MM.1S (cell line): ENCODE measurements around the gene CNBP.

ENCODE experiments used
- DNase-seq: peaks from one replicate; pipeline ENCODE4 v3.0.0-alpha.2; 2015
- H2AFZ ChIP-seq: fragments of 300-600 bp; sonication (generic); 2 replicates; pipeline ENCODE4 v1.6.0; 2016; ENCODE audit warnings: antibody characterized with exemption, low read length
- H3F3A ChIP-seq: fragments of 300-600 bp; sonication (generic); 2 replicates; pipeline ENCODE4 v1.6.1; 2016; ENCODE audit warnings: mild to moderate bottlenecking, antibody characterized with exemption, low read length, moderate library complexity, mixed read lengths; ENCODE audit not compliant: insufficient read depth
- H3K27ac ChIP-seq: fragments of 300-600 bp; sonication (generic); 2 replicates; pipeline ENCODE4 v1.5.1; 2016; ENCODE audit warnings: mild to moderate bottlenecking, low read length
- H3K27me3 ChIP-seq: fragments of 300-600 bp; sonication (generic); replicated peaks from 2 replicates; pipeline ENCODE4 v1.6.0; 2016; ENCODE audit warnings: low read length; ENCODE audit not compliant: insufficient read depth
- H3K36me3 ChIP-seq: fragments of 300-600 bp; sonication (generic); replicated peaks from 2 replicates; pipeline ENCODE4 v1.6.1; 2016; ENCODE audit warnings: mild to moderate bottlenecking, low read length, mixed read lengths; ENCODE audit not compliant: insufficient read depth
- H3K4me1 ChIP-seq: fragments of 300-600 bp; sonication (generic); 2 replicates; pipeline ENCODE4 v1.6.1; 2016; ENCODE audit warnings: low read length, mixed read lengths
- H3K4me2 ChIP-seq: fragments of 300-600 bp; sonication (generic); 2 replicates; pipeline ENCODE4 v1.6.0; 2016; ENCODE audit warnings: low read depth, low read length
- H3K4me3 ChIP-seq: fragments of 300-600 bp; sonication (generic); 2 replicates; pipeline ENCODE4 v1.5.1; 2016; ENCODE audit warnings: low read length, mixed read lengths
- H3K79me2 ChIP-seq: fragments of 300-600 bp; sonication (generic); 2 replicates; pipeline ENCODE4 v1.6.1; 2016; ENCODE audit warnings: mixed run types, low read length, mixed read lengths
- H3K9ac ChIP-seq: fragments of 300-600 bp; sonication (generic); 2 replicates; pipeline ENCODE4 v1.6.1; 2016; ENCODE audit warnings: low read length, mixed read lengths
- H3K9me2 ChIP-seq: fragments of 300-600 bp; sonication (generic); replicated peaks from 2 replicates; pipeline ENCODE4 v1.6.1; 2016; ENCODE audit warnings: mild to moderate bottlenecking, low read length, mixed read lengths; ENCODE audit not compliant: insufficient read depth
- H3K9me3 ChIP-seq: fragments of 300-600 bp; sonication (generic); replicated peaks from 2 replicates; pipeline ENCODE4 v1.6.1; 2016; ENCODE audit warnings: mild to moderate bottlenecking, low read length, mixed read lengths; ENCODE audit not compliant: insufficient read depth
- H4K20me1 ChIP-seq: fragments of 300-600 bp; sonication (generic); 2 replicates; pipeline ENCODE4 v1.6.1; 2016; ENCODE audit warnings: mild to moderate bottlenecking, low read length, moderate library complexity, mixed read lengths; ENCODE audit not compliant: insufficient read depth
- EZH2 ChIP-seq: fragments of 300-600 bp; sonication (generic); optimal IDR thresholded peaks from 2 replicates; pipeline ENCODE3; 2017; ENCODE audit warnings: low read depth, mild to moderate bottlenecking, antibody characterized with exemption, low read length, mixed read lengths
- EZH2phosphoT487 ChIP-seq: fragments of 300-600 bp; sonication (generic); IDR thresholded peaks from 2 replicates; pipeline ENCODE4 v1.6.1; 2018; ENCODE audit warnings: antibody characterized with exemption, low read length
- TF ChIP-seq, protein P1 (sequence below): fragments of 300-600 bp; sonication (generic); IDR thresholded peaks from 2 replicates; pipeline ENCODE4 v1.5.1; 2016; ENCODE audit warnings: antibody characterized with exemption, low read length, mixed read lengths

The CNBP gene

DNA sequence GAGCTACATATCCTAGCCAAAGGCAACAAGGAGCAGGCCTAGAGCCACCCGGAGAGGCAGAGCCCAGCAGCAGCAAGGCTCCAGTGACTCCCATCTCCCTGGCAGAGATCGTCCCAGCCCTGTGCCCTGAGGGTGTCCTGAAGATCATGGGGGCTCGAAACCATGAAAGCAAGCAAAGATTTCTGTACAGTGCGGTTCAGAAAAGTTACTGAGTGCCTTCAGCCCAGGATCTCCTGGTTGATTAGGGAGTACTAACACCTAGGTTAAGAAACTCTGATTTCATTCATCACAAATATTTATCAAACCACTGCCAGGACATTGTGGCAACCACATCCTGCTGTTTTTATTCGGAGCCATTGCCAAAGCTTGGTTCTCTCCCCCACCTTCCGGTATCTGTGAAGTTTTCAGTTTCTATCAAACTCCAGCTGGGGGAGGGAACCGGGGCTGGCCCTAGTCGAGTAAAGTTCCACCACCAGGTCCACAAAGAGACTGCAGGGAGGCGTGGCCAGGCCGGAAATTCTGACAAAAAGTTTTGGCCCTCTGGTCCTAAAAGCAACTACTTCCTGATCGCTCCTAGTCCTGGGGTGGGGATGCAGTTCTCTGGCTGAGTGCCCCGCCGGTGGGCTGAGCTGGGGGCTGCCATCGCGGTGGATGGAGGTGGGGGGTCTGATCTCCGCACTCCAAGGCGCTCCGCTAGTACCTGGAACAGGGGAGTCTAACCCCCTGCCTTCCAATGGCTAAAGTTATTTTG, 63.3 kb downstream of the CNBP start:
- Histone ChIP-seq H3K4me3 (peak overlapping the region; percentile 70), H3K4me2 (peak overlapping the region; percentile 99), H3K79me2 (peaks cover 48% of the 10 kb centered on the region), H4K20me1 (no peaks in the 10 kb centered on the region), H3K4me1 (peaks cover 46% of the 10 kb centered on the region), H3K27ac (peak overlapping the region; percentile 96), H3K9me3 (no peaks in the 10 kb centered on the region), H3K9me2 (no peaks in the 10 kb centered on the region), H3K9ac (peak overlapping the region; percentile 88), H2AFZ (no peak overlapping the region), H3K36me3 (no peaks in the 10 kb centered on the region), H3K27me3 (no peaks in the 10 kb centered on the region), H3F3A (peaks cover 46% of the 10 kb centered on the region)
- DNase-seq = peak; percentile 99
- TF ChIP-seq EZH2 (no peak), EZH2phosphoT487 (no peak)
- TF ChIP-seq, protein P1, sequence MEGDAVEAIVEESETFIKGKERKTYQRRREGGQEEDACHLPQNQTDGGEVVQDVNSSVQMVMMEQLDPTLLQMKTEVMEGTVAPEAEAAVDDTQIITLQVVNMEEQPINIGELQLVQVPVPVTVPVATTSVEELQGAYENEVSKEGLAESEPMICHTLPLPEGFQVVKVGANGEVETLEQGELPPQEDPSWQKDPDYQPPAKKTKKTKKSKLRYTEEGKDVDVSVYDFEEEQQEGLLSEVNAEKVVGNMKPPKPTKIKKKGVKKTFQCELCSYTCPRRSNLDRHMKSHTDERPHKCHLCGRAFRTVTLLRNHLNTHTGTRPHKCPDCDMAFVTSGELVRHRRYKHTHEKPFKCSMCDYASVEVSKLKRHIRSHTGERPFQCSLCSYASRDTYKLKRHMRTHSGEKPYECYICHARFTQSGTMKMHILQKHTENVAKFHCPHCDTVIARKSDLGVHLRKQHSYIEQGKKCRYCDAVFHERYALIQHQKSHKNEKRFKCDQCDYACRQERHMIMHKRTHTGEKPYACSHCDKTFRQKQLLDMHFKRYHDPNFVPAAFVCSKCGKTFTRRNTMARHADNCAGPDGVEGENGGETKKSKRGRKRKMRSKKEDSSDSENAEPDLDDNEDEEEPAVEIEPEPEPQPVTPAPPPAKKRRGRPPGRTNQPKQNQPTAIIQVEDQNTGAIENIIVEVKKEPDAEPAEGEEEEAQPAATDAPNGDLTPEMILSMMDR = peak; percentile 28; the same call in 1 of the 2 replicates

DNA sequence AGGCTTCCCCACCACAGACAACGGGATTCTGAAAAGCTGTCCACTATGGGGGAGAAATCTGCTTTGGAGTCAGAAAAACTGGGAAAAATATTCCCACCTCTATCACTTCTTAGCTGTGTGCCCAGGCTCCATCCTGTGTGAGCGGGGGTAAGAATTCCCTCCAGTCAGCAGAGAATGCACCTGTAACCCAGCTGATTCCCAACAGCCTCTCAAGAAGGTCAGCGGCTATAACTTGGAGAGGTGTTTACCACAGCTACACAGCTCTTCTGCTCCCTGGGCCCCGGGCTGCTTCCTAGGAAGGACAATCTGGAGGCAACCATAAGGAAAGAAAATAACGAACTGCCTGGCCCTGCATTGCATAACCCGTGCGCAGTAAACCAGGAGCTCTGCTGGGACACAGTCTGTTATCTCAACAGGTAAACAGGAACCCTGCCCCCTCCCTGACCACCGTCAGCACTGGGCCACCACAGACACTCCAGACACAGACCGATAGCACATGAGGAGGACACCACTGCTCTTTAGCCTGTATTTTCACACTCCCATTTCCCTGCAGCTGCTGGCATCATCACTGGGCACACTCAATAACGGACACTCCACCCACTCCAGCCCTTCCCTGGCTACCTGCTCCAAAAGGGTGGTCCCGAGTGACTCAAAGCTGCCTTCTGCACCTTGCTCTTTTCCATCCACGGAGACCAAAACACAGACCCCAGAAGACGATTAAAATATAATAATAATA, 64.2 kb downstream of the CNBP start:
- Histone ChIP-seq H3K9ac (peak overlapping the region; percentile 85), H4K20me1 (no peaks in the 10 kb centered on the region)

DNA sequence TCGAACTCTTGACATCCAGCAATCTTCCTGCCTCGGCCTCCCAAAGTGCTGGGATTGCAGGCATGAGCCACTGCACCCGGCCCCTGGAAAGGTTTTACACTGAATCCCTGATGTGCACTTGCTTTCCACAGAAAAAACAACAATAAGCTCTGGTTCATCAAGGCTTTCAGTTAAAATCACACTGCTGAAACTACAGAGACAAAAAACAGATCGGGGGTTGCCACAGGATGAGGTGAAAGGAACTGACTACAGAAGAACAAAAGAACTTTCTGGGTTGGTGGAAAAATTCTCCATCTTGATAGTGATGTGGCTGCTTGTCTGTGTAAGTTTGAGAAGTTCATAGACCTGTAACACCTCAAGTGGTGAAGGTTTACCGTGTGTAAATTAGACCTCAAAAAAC, 65.0 kb downstream of the CNBP start:
- Histone ChIP-seq H3K27me3 (no peaks in the 10 kb centered on the region), H3K4me3 (peak overlapping the region; percentile 70), H3K27ac (peak overlapping the region; percentile 96), H3K36me3 (no peaks in the 10 kb centered on the region), H3K4me2 (peak overlapping the region; percentile 99), H3K9me3 (no peaks in the 10 kb centered on the region), H3K9ac (peak overlapping the region; percentile 85), H3K4me1 (peaks cover 44% of the 10 kb centered on the region), H3K79me2 (peaks cover 64% of the 10 kb centered on the region), H3K9me2 (no peaks in the 10 kb centered on the region), H2AFZ (no peak overlapping the region; the same call in 1 of the 2 replicates), H3F3A (peaks cover 46% of the 10 kb centered on the region), H4K20me1 (no peaks in the 10 kb centered on the region)
- TF ChIP-seq, protein P1 = no peak
- TF ChIP-seq EZH2phosphoT487 (no peak), EZH2 (no peak)
- DNase-seq = peak; percentile 27

More for the DNA sequence above, 64.2 kb downstream of the CNBP start:
- peak; percentile 61 for DNase-seq
- H3K36me3 ChIP-seq = no peaks in the 10 kb centered on the region
- peaks cover 46% of the 10 kb centered on the region for H3F3A ChIP-seq
- no peaks in the 10 kb centered on the region for H3K27me3 ChIP-seq
- no peak overlapping the region; the same call in 1 of the 2 replicates for H2AFZ ChIP-seq
- peaks cover 46% of the 10 kb centered on the region for H3K4me1 ChIP-seq
- peak overlapping the region; percentile 70 for H3K4me3 ChIP-seq
- H3K79me2 ChIP-seq = peaks cover 56% of the 10 kb centered on the region
- H3K4me2 ChIP-seq = peak overlapping the region; percentile 99
- no peaks in the 10 kb centered on the region for H3K9me3 ChIP-seq
- TF ChIP-seq EZH2 (no peak), EZH2phosphoT487 (no peak)
- TF ChIP-seq, protein P1 = no peak
- no peaks in the 10 kb centered on the region for H3K9me2 ChIP-seq
- H3K27ac ChIP-seq = peak overlapping the region; percentile 96
